K562 (cell line): Measurements from ENCODE around the gene GPR176. TPM values are rescaled to one million over a fixed set of nuclear protein-coding genes. Genes with fewer than 3 reads are reported as not detected.
A peak's percentile ranks its signal among the peaks of the same experiment; 100 is the strongest.

Experiments used
- ATAC-seq: fragments of 200-7000 bp; cut with Tn5 transposase; 3 replicates; pipeline ENCODE4 v1.9.1; 2020; ENCODE audit warnings: moderate library complexity
- BruUV-seq: library from RNA; stranded (reverse); fragments of 400-500 nt; replicated peaks from 2 replicates; lab custom pipeline; 2021; lab: Mats Ljungman, UMichigan
- CTCF ChIA-PET: fragments of 300-600 bp; formaldehyde crosslinking; extraction: SDS; loops from one replicate; lab custom pipeline; 2021; ENCODE audit warnings: low intra/inter-chr PET ratio; lab: Yijun Ruan, JAX
- POLR2A ChIA-PET: fragments of 300-600, 350-650 bp; sonication (Branson Sonifier 250); formaldehyde crosslinking; extraction: SDS; loops from one replicate; lab custom pipeline; 2021; ENCODE audit warnings: antibody characterized with exemption, inconsistent platforms; lab: Yijun Ruan, JAX
- DNase-seq, 4 experiments: peaks; one replicate each; pipeline versions ENCODE4 v3.0.0 to v3.0.0-alpha.2; 2011 to 2018; ENCODE audit warnings: low spot score in 3 of 4, mixed read lengths in 3 of 4; ENCODE audit errors: extremely low read depth in 1 of 4
- FAIRE-seq: peaks from 2 replicates; lab custom pipeline; 2011; peaks lifted over from hg19 to GRCh38; lab: Jason Lieb, UNC
- H2AFZ ChIP-seq: 2 replicates; pipeline ENCODE4 v1.6.0; 2011; ENCODE audit warnings: low read depth, low read length, control low read depth, inconsistent platforms
- H3K27ac ChIP-seq: fragments of 200-600 bp; 3 replicates; pipeline ENCODE4 v1.8.0; 2011; ENCODE audit warnings: low read depth, mild to moderate bottlenecking, control low read depth, inconsistent platforms, low read length, moderate library complexity, mixed read lengths; ENCODE audit errors: extremely low read depth
- H3K27me3 ChIP-seq, 2 experiments: fragments of 300-600 bp in 1 of 2; 2 replicates in 1 of 2; 3 replicates in 1 of 2; pipeline versions ENCODE4 v1.6.0 to v1.8.0; 2011; ENCODE audit warnings: inconsistent platforms in 2 of 2, low read length in 2 of 2, mild to moderate bottlenecking in 1 of 2, mixed read lengths in 1 of 2, moderate library complexity in 1 of 2; ENCODE audit not compliant: control insufficient read depth in 2 of 2, insufficient read depth in 2 of 2
- H3K36me3 ChIP-seq: fragments of 300-600 bp; 3 replicates; pipeline ENCODE4 v1.8.0; 2011; ENCODE audit warnings: mild to moderate bottlenecking, low read length, inconsistent platforms; ENCODE audit not compliant: control insufficient read depth, insufficient read depth
- H3K4me1 ChIP-seq, 2 experiments: fragments of 200-600 bp in 1 of 2; replicated peaks in 1 of 2; 2 replicates in 1 of 2; 3 replicates in 1 of 2; pipeline versions ENCODE4 v1.5.1 to v1.8.0; 2011; ENCODE audit warnings: inconsistent platforms in 2 of 2, low read length in 2 of 2, mild to moderate bottlenecking in 1 of 2, mixed read lengths in 1 of 2, moderate library complexity in 1 of 2; ENCODE audit not compliant: control insufficient read depth in 2 of 2, insufficient read depth in 2 of 2
- H3K4me2 ChIP-seq: 2 replicates; pipeline ENCODE4 v1.6.1; 2011; ENCODE audit warnings: low read length, control low read depth, inconsistent platforms, mixed read lengths; ENCODE audit not compliant: insufficient read depth
- H3K4me3 ChIP-seq: fragments of 200-600 bp; sonication (generic), shearing (Covaris generic); 2 replicates; pipeline ENCODE4 v1.5.1; 2016; ENCODE audit warnings: control low read depth, inconsistent platforms
- H3K79me2 ChIP-seq: fragments of 200-600 bp; 3 replicates; pipeline ENCODE4 v1.8.0; 2011; ENCODE audit warnings: low read length, inconsistent platforms; ENCODE audit not compliant: control insufficient read depth, insufficient read depth
- H3K9ac ChIP-seq, 2 experiments: 2 replicates each; pipeline versions ENCODE4 v1.6.0 to v1.6.1; 2011; ENCODE audit warnings: low read depth in 2 of 2, low read length in 2 of 2, control low read depth in 1 of 2, inconsistent platforms in 1 of 2, mild to moderate bottlenecking in 1 of 2, mixed read lengths in 1 of 2; ENCODE audit not compliant: insufficient read depth in 1 of 2
- H3K9me1 ChIP-seq: one replicate; pipeline ENCODE4 v1.6.0; 2011; ENCODE audit warnings: inconsistent platforms, mild to moderate bottlenecking, low read length, moderate library complexity; ENCODE audit not compliant: control insufficient read depth, insufficient read depth
- H3K9me3 ChIP-seq: replicated peaks from 2 replicates; pipeline ENCODE4 v1.5.1; 2011; ENCODE audit warnings: low read depth, low read length, inconsistent platforms; ENCODE audit not compliant: control insufficient read depth, insufficient read depth
- H4K20me1 ChIP-seq: replicated peaks from 2 replicates; pipeline ENCODE4 v1.6.1; 2011; ENCODE audit warnings: low read length, inconsistent platforms, mixed read lengths; ENCODE audit not compliant: control insufficient read depth, insufficient read depth
- ASH1L ChIP-seq: fragments of 450-650 bp; IDR thresholded peaks from 2 replicates; pipeline ENCODE4 v1.6.1; 2018; ENCODE audit warnings: borderline replicate concordance, mild to moderate bottlenecking, low read depth; ENCODE audit not compliant: partially characterized antibody
- ATF1 ChIP-seq, 2 experiments: fragments of 450-650 bp in 1 of 2; IDR thresholded peaks; 2 replicates each; pipeline ENCODE4 v1.6.1; 2016; ENCODE audit warnings: missing compliant biosample characterization in 1 of 2, missing genetic modification characterization in 1 of 2
- CHCHD3 ChIP-seq: fragments of 250-450 bp; sonication (Bioruptor Pico); IDR thresholded peaks from 2 replicates; pipeline ENCODE4 v2.1.2; 2022; ENCODE audit warnings: mild to moderate bottlenecking
- FOXM1 ChIP-seq, 2 experiments: fragments of 450-650 bp in 1 of 2; sonication (generic) in 1 of 2; formaldehyde crosslinking in 1 of 2; IDR thresholded peaks; 2 replicates each; pipeline versions ENCODE4 v1.6.1 to v1.9.0; 2017 to 2022; ENCODE audit warnings: low read depth in 2 of 2, mild to moderate bottlenecking in 2 of 2, missing genetic modification reagents in 1 of 2, moderate library complexity in 1 of 2
- HDAC2 ChIP-seq: fragments of 450-650 bp; IDR thresholded peaks from 2 replicates; pipeline ENCODE4 v1.6.1; 2016; ENCODE audit warnings: mild to moderate bottlenecking
- ID3 ChIP-seq, 2 experiments: fragments of 250-450 bp in 1 of 2; fragments of 450-650 bp in 1 of 2; sonication (Bioruptor Pico) in 1 of 2; IDR thresholded peaks; 2 replicates each; pipeline versions ENCODE4 v1.6.1 to v1.8.0; 2016 to 2021; ENCODE audit warnings: mild to moderate bottlenecking in 2 of 2, moderate library complexity in 2 of 2, missing compliant biosample characterization in 1 of 2, missing genetic modification characterization in 1 of 2
- MITF ChIP-seq: IDR thresholded peaks from 2 replicates; pipeline ENCODE4 v1.6.1; 2014; ENCODE audit warnings: antibody characterized with exemption
- PML ChIP-seq: IDR thresholded peaks from 2 replicates; pipeline ENCODE4 v1.6.1; 2012; ENCODE audit warnings: low read length, inconsistent platforms
- SMAD2 ChIP-seq: fragments of 150-350 bp; IDR thresholded peaks from 2 replicates; pipeline ENCODE4 v1.6.1; 2014; ENCODE audit warnings: low read depth, mild to moderate bottlenecking, low read length
- TCFL5 ChIP-seq: fragments of 250-450 bp; sonication (Bioruptor Pico); conservative IDR thresholded peaks from 2 replicates; pipeline ENCODE4 v1.6.1; 2021; ENCODE audit warnings: mild to moderate bottlenecking, moderate library complexity, matching md5 sums
- XRCC3 ChIP-seq: fragments of 450-650 bp; IDR thresholded peaks from 2 replicates; pipeline ENCODE4 v1.6.1; 2017; ENCODE audit warnings: mild to moderate bottlenecking, moderate library complexity
- ZBTB26 ChIP-seq: fragments of 450-650 bp; formaldehyde crosslinking; IDR thresholded peaks from 2 replicates; pipeline ENCODE4 v1.4.0; 2022; ENCODE audit warnings: missing genetic modification characterization
- ZHX1 ChIP-seq: fragments of 150-350 bp; conservative IDR thresholded peaks from 2 replicates; pipeline ENCODE4 v1.6.1; 2014; ENCODE audit warnings: low read length
- ZNF12 ChIP-seq: sonication (generic); formaldehyde crosslinking; IDR thresholded peaks from 2 replicates; pipeline ENCODE4 v1.4.0; 2020; ENCODE audit warnings: mild to moderate bottlenecking, missing genetic modification reagents
- ZNF282 ChIP-seq: sonication (generic); formaldehyde crosslinking; IDR thresholded peaks from 2 replicates; pipeline ENCODE4 v1.8.1; 2023; ENCODE audit warnings: missing genetic modification reagents
- ZNF41 ChIP-seq: fragments of 250-450 bp; sonication (Bioruptor Pico); conservative IDR thresholded peaks from 2 replicates; pipeline ENCODE4 v1.4.0; 2020; ENCODE audit warnings: mild to moderate bottlenecking
- WGBS: fragments of 100-300 bp; shearing (Covaris generic); methylation state at CpG from one replicate; pipeline ENCODE4 v1.1.6; 2016; ENCODE audit warnings: low coverage, mixed read lengths; ENCODE audit not compliant: insufficient coverage; ENCODE audit errors: missing lambda C conversion rate; 5-methylcytosine and 5-hydroxymethylcytosine counted together
- in situ Hi-C: fragments of 300-500 bp; cut with MboI; formaldehyde crosslinking; loops from 4 replicates; pipeline ENCODE4 v1.15.0; 2018; ENCODE audit warnings: inconsistent platforms, mixed read lengths
- intact Hi-C: fragments of 100-400 bp; cut with micrococcal nuclease; formaldehyde crosslinking; loops from 2 replicates; pipeline ENCODE4 v1.14.2; 2022
- polyA plus RNA-seq, 8 experiments: library from polyadenylated mRNA; depleted of rRNA in 4 of 8; stranded (reverse) in 5 of 8; unstranded in 3 of 8; fragments of >200 nt; fragmentation: Nextera tagmentation in 2 of 8; fragmentation: Illumina TruSeq in 1 of 8; extraction: Ambion mirVana in 2 of 8; extraction: Trizol in 1 of 8; gene quantifications; 2 replicates each; pipeline versions ENCODE4 v1.2.1 to v1.2.3, GENCODE V29; 2011 to 2014; ENCODE audit warnings: inconsistent platforms in 1 of 8, missing spikeins in 1 of 8
- total RNA-seq, 7 experiments: library from RNA; depleted of rRNA in 6 of 7; stranded (reverse); fragments of >200 nt in 6 of 7; fragmentation: Illumina TruSeq in 2 of 7; extraction: Trizol in 2 of 7; gene quantifications; 2 replicates each; pipeline versions ENCODE4 v1.2.1 to v1.2.3, GENCODE V29; 2011 to 2021; ENCODE audit warnings: low replicate concordance in 1 of 7

Gene GPR176
- total and polyA plus RNA-seq, 9 of the 15 experiments (the other 6 are each of a cell fraction or from before 2014, with no cell fraction given), result 0.03 to 1.2 (median 0.76) TPM

GRCh38 chr15:39935241-39935640 lies 15.2 kb upstream of the GPR176 start:
- Histone ChIP-seq H3K9me3 (no peaks in the 10 kb centered on the region), H3K27ac (no peak overlapping the region), H3K4me1 (peaks cover 3 to 11% of the 10 kb centered on the region in 2 experiments; a peak in 4 of 5 replicates), H3K9ac (peak overlapping the region; percentile 29 to 86; a peak in 2 of 4 replicates), H4K20me1 (no peaks in the 10 kb centered on the region), H3K4me3 (no peak overlapping the region), H3K27me3 (no peaks in the 10 kb centered on the region), H3K4me2 (no peak overlapping the region), H3K9me1 (no peaks in the 10 kb centered on the region), H2AFZ (no peak overlapping the region), H3K36me3 (peaks cover 19% of the 10 kb centered on the region; the same call in 2 of the 3 replicates), H3K79me2 (peaks cover 31% of the 10 kb centered on the region)
- FAIRE-seq (no peak), DNase-seq (no peak), ATAC-seq (no peak)
- 91% methylated on average over 3 of the region's 4 CpGs for WGBS
- ChIA-PET POLR2A (interaction anchor here (0.6 to 1.4 kb wide), 6 partner anchors 9 to 255 kb away, joined by 3 to 10 read pairs (median 3); no protein-coding TSS in a partner anchor), CTCF (no interaction called here)
- BruUV-seq, result no TSS peak
- intact Hi-C loops, result no loop called here
- in situ Hi-C loops, result no loop called here
- TF ChIP-seq HDAC2 (no peak), SMAD2 (no peak), XRCC3 (no peak), ZBTB26 (no peak), FOXM1 (IDR thresholded peaks at IDR 0.05; ENCODE audit: low read depth) (no peak), FOXM1 (CRISPR knock-in tag; IDR thresholded peaks at IDR 0.05; ENCODE audit: low read depth) (no peak), TCFL5 (no peak), ASH1L (no peak), ID3 (CRISPR knock-in tag; IDR thresholded peaks at IDR 0.05) (no peak), ID3 (tag; IDR thresholded peaks at IDR 0.05) (no peak), ZNF282 (no peak), MITF (no peak), ZNF41 (CRISPR knock-in tag) (no peak), ATF1 (CRISPR knock-in tag; IDR thresholded peaks at IDR 0.05) (no peak), ATF1 (tag; IDR thresholded peaks at IDR 0.05) (no peak), PML (no peak), ZNF12 (CRISPR knock-in tag) (no peak), ZHX1 (no peak), CHCHD3 (no peak)
